VCaP (cell line): ENCODE results near the gene AP3S1.

Source experiments
- H3K27ac ChIP-seq: fragments of 450-650 bp; 2 replicates; pipeline ENCODE4 v1.5.1; 2017
- CTCF ChIP-seq: fragments of 450-650 bp; conservative IDR thresholded peaks from 2 replicates; pipeline ENCODE4 v1.5.1; 2017; ENCODE audit warnings: mild to moderate bottlenecking, moderate library complexity

The AP3S1 gene

GRCh38 chr5:115961381-115962238 is 119.9 kb downstream of the AP3S1 start:
- no peak overlapping the region for H3K27ac ChIP-seq
- no peak for TF ChIP-seq CTCF

- no peak within 1 kb of the TSS for H3K27ac ChIP-seq
- TF ChIP-seq CTCF, result no peak
Measured at GRCh38 chr5:115962239-115962564, 120.5 kb downstream of the AP3S1 start, which contains the start of gene LVRN. Gene LVRN (plus strand): TSS chr5:115962475. CDS start chr5:115962618, 143 bp downstream.

GRCh38 chr5:115962565-115963402 is 121.0 kb downstream of the AP3S1 start:
- TF ChIP-seq CTCF, result no peak

GRCh38 chr5:115963566-115963965 is 121.8 kb downstream of the AP3S1 start:
- no peak overlapping the region for H3K27ac ChIP-seq
- TF ChIP-seq CTCF, result no peak

More at GRCh38 chr5:115962565-115963402, 121.0 kb downstream of the AP3S1 start:
- no peak overlapping the region for H3K27ac ChIP-seq
